ENCODE results near the gene ABAT.

DNA sequence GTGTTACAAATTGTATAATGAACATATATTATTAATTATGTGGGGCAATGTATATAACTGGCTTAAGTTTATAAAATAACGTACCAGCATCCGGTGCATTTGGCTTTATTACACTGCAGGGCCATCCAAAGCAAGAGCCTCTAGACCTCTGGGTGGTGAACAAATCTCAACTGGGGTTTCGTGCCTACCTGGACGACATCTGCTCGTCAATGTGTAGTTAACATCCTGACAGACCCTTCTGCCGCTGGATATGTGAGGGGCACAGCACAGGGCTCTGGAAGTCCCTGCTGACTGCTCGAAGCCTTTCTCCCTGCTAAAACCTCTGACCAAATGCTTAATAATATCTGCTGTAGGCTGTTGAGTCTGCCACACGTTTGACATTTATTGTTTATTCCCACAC lies 120.7 kb downstream of the ABAT start:
- TF ChIP-seq CTCF (IDR thresholded peaks at IDR 0.05), result peak in 1 of 12 donors; percentile 20
- no peak for TF ChIP-seq POLR2A (IDR thresholded peaks at IDR 0.05)
